ENCODE results near the gene MBIP. TPM values are rescaled to one million over a fixed set of nuclear protein-coding genes. Genes with fewer than 3 reads are reported as not detected.
A peak's percentile ranks its signal among the peaks of the same experiment; 100 is the strongest.

MBIP gene
- polyA plus RNA-seq, 1 donor from 2014 or later: 52.1 TPM

DNA sequence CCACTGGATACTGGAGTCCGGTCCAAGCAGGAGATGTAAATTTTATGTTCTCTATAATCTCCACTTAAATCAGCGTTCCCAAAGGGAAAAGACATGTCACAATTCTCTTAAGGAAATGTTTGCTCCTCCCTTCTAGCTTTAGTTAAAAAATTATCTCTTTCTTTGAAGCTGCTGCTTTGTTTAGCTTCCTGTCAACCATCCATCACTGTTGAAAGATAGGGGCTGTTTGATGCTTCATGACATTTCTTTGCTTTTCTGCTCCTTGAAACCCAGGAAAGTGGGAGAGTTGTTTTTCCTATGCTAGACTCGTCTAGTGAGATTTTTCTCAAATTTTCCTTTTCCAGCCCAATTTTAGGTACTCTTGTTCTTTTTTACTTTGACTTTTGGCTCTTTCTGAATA, 31.9 kb downstream of the MBIP start:
- Histone ChIP-seq H3K36me3 (ENCODE audit: insufficient read depth, low read length) (no peaks in the 10 kb centered on the region), H3F3A (ENCODE audit: insufficient read depth, low read length, poor library complexity, severe bottlenecking) (no peaks in the 10 kb centered on the region), H3K9ac (ENCODE audit: low read length) (no peak overlapping the region), H2AFZ (ENCODE audit: low read depth, low read length) (no peak overlapping the region), H4K20me1 (ENCODE audit: insufficient read depth) (no peaks in the 10 kb centered on the region), H3K4me2 (ENCODE audit: low read length) (no peak overlapping the region), H3K79me2 (replicated peaks; ENCODE audit: insufficient read depth, low read length) (no peaks in the 10 kb centered on the region), H3K27ac (ENCODE audit: low read length) (no peak overlapping the region), H3K9me3 (ENCODE audit: low read length) (no peaks in the 10 kb centered on the region), H3K4me3 (ENCODE audit: low read length) (no peak overlapping the region), H3K9me2 (ENCODE audit: insufficient read depth, low read length) (no peaks in the 10 kb centered on the region), H3K27me3 (ENCODE audit: insufficient read depth, low read depth, low read length) (no peaks in the 10 kb centered on the region)
- TF ChIP-seq SMC3 (conservative IDR thresholded peaks at IDR 0.05; ENCODE audit: poor library complexity): no peak
- TF ChIP-seq POLR2AphosphoS5 (IDR thresholded peaks at IDR 0.05): peak; percentile 58
- TF ChIP-seq EP300 (conservative IDR thresholded peaks at IDR 0.05; ENCODE audit: poor library complexity, severe bottlenecking): peak; percentile 77

DNA sequence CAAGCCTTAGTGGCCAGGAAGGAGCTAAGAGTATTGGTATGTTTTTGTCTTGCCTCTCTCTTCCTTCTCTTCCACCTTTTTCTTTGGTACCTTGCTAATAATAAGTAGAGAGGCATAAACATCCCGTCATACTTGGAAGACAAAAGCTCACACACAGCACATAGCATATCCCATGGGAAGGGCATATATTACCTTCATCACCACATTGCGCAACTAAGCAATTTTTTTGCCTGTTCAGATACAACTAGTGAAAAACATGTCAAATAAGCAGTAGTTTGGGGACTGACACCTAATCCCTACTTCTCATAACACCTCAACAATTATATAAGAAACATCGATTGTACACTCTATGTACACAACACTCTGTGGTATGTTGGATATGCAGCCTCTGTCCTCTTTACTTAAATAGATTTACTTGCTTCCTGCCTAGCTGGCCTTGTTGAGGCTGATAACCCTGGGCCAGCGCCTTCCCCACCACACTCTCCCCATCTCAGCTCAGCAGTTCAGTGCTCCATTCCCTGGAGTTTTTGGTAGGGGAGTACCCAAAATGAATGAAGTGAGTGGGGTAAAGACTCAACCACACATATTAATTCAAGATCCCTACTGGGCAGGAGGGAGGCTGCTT, 35.4 kb downstream of the MBIP start:
- no peak overlapping the region for H2AFZ ChIP-seq (ENCODE audit: low read depth, low read length)
- H3K9ac ChIP-seq (ENCODE audit: low read length): no peak overlapping the region
- H3K79me2 ChIP-seq (replicated peaks; ENCODE audit: insufficient read depth, low read length): no peaks in the 10 kb centered on the region
- no peaks in the 10 kb centered on the region for H3K36me3 ChIP-seq (ENCODE audit: insufficient read depth, low read length)
- no peak overlapping the region for H3K4me3 ChIP-seq (ENCODE audit: low read length)
- no peak overlapping the region for H3K27ac ChIP-seq (ENCODE audit: low read length)
- no peaks in the 10 kb centered on the region for H3F3A ChIP-seq (ENCODE audit: insufficient read depth, low read length, poor library complexity, severe bottlenecking)
- no peaks in the 10 kb centered on the region for H3K27me3 ChIP-seq (ENCODE audit: insufficient read depth, low read depth, low read length)
- no peak overlapping the region for H3K4me2 ChIP-seq (ENCODE audit: low read length)
- no peaks in the 10 kb centered on the region for H3K9me3 ChIP-seq (ENCODE audit: low read length)
- H4K20me1 ChIP-seq (ENCODE audit: insufficient read depth): no peaks in the 10 kb centered on the region
- no peak for TF ChIP-seq RAD21 (conservative IDR thresholded peaks at IDR 0.05)
- TF ChIP-seq, protein P1, sequence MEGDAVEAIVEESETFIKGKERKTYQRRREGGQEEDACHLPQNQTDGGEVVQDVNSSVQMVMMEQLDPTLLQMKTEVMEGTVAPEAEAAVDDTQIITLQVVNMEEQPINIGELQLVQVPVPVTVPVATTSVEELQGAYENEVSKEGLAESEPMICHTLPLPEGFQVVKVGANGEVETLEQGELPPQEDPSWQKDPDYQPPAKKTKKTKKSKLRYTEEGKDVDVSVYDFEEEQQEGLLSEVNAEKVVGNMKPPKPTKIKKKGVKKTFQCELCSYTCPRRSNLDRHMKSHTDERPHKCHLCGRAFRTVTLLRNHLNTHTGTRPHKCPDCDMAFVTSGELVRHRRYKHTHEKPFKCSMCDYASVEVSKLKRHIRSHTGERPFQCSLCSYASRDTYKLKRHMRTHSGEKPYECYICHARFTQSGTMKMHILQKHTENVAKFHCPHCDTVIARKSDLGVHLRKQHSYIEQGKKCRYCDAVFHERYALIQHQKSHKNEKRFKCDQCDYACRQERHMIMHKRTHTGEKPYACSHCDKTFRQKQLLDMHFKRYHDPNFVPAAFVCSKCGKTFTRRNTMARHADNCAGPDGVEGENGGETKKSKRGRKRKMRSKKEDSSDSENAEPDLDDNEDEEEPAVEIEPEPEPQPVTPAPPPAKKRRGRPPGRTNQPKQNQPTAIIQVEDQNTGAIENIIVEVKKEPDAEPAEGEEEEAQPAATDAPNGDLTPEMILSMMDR (IDR thresholded peaks at IDR 0.05; ENCODE audit: poor library complexity, severe bottlenecking): no peak
- H3K9me2 ChIP-seq (ENCODE audit: insufficient read depth, low read length): no peaks in the 10 kb centered on the region

DNA sequence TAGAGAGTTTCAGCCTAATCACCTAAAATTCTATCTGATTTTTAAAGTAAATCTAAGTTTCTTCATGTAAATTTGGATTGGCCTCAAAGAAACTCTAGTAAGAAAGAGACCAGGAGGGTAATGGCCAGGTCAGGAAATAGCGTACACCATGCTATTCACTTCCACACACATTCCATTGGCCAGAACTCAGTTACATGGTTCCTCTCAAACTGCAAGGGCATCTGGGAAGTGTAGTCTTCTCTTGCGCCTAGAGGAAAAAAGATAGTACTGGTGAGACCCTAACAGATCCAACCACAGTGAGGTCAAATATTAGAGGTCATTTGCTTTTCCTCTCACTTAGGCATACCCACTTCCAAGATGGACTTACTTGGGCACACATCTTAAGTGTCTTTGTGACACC, 39.1 kb downstream of the MBIP start:
- Histone ChIP-seq H3K79me2 (replicated peaks; ENCODE audit: insufficient read depth, low read length) (no peaks in the 10 kb centered on the region), H3F3A (ENCODE audit: insufficient read depth, low read length, poor library complexity, severe bottlenecking) (no peaks in the 10 kb centered on the region), H2AFZ (ENCODE audit: low read depth, low read length) (no peak overlapping the region), H3K9me3 (ENCODE audit: low read length) (no peaks in the 10 kb centered on the region), H3K27ac (ENCODE audit: low read length) (no peak overlapping the region), H3K27me3 (ENCODE audit: insufficient read depth, low read depth, low read length) (no peaks in the 10 kb centered on the region), H3K4me2 (ENCODE audit: low read length) (no peak overlapping the region), H4K20me1 (ENCODE audit: insufficient read depth) (no peaks in the 10 kb centered on the region), H3K9ac (ENCODE audit: low read length) (no peak overlapping the region), H3K36me3 (ENCODE audit: insufficient read depth, low read length) (no peaks in the 10 kb centered on the region), H3K4me3 (ENCODE audit: low read length) (no peak overlapping the region), H3K9me2 (ENCODE audit: insufficient read depth, low read length) (no peaks in the 10 kb centered on the region)
- TF ChIP-seq EP300 (conservative IDR thresholded peaks at IDR 0.05; ENCODE audit: poor library complexity, severe bottlenecking) (no peak), TAF1 (IDR thresholded peaks at IDR 0.05; ENCODE audit: low read depth) (no peak), RAD21 (conservative IDR thresholded peaks at IDR 0.05) (no peak), POLR2AphosphoS5 (IDR thresholded peaks at IDR 0.05) (no peak)
- TF ChIP-seq, protein P1 (IDR thresholded peaks at IDR 0.05; ENCODE audit: poor library complexity, severe bottlenecking): no peak
